HuH-7 (cell line): ENCODE results near the gene ANAPC16.
"Not testable (repeated sequence)": the region's sequence is repeated elsewhere in the genome, so short reads cannot be mapped to it uniquely, and the experiment has no call there.

Source experiments
- DNase-seq: peaks from one replicate; pipeline ENCODE4 v3.0.0; 2011; ENCODE audit warnings: low spot score

The ANAPC16 gene

GRCh38 chr10:72244573-72245038 is 28.8 kb downstream of the ANAPC16 start:
- no peak for DNase-seq

GRCh38 chr10:72245949-72246525 is 30.2 kb downstream of the ANAPC16 start:
- DNase-seq: no peak

GRCh38 chr10:72248468-72249151 is 32.8 kb downstream of the ANAPC16 start:
- DNase-seq: no peak

GRCh38 chr10:72249176-72249862 is 33.5 kb downstream of the ANAPC16 start:
- not testable (repeated sequence) for DNase-seq

GRCh38 chr10:72250666-72251065 is 34.9 kb downstream of the ANAPC16 start:
- DNase-seq: no peak

GRCh38 chr10:72251635-72252034 is 35.8 kb downstream of the ANAPC16 start:
- DNase-seq: no peak

GRCh38 chr10:72252972-72253371 is 37.2 kb downstream of the ANAPC16 start:
- no peak for DNase-seq

- DNase-seq: no peak
Observed at GRCh38 chr10:72253578-72253977, 37.8 kb downstream of the ANAPC16 start.

GRCh38 chr10:72254813-72255568 is 39.2 kb downstream of the ANAPC16 start:
- no peak for DNase-seq

- no peak for DNase-seq
Observed at GRCh38 chr10:72255977-72256729, 40.3 kb downstream of the ANAPC16 start.

GRCh38 chr10:72257051-72257892 is 41.5 kb downstream of the ANAPC16 start:
- DNase-seq: no peak

GRCh38 chr10:72258617-72259016 is 42.8 kb downstream of the ANAPC16 start:
- DNase-seq: no peak

GRCh38 chr10:72259491-72260238 is 43.9 kb downstream of the ANAPC16 start:
- DNase-seq: no peak

GRCh38 chr10:72260239-72260975 is 44.6 kb downstream of the ANAPC16 start:
- DNase-seq: peak; percentile 71

GRCh38 chr10:72260976-72261783 is 45.4 kb downstream of the ANAPC16 start:
- DNase-seq: no peak

- no peak for DNase-seq
Observed at GRCh38 chr10:72261784-72262404, 46.1 kb downstream of the ANAPC16 start.

- no peak for DNase-seq
Observed at GRCh38 chr10:72263613-72264241, 47.9 kb downstream of the ANAPC16 start.

- no peak for DNase-seq
Observed at GRCh38 chr10:72264536-72264935, 48.7 kb downstream of the ANAPC16 start.
